CD4-positive, alpha-beta T cell treated with Interleukin-21 for 1 hour (primary cell): ENCODE data around the gene ZNF574.
"Not testable (repeated sequence)": the region's sequence is repeated elsewhere in the genome, so short reads cannot be mapped to it uniquely, and the experiment has no call there.

Experiments used
- DNase-seq: peaks from one replicate; pipeline ENCODE4 v3.0.0-alpha.2; 2020

The ZNF574 gene

GRCh38 chr19:42075616-42076379 is at the start of gene ZNF574:
TSS of gene ZNF574 (plus strand) at chr19:42076166. CDS start at chr19:42078607, 2,441 bp downstream.
- peak; percentile 99 for DNase-seq

- DNase-seq = no peak
These were observed 47.4 kb upstream of the ZNF574 start for GRCh38 chr19:42028304-42029216.

- no peak for DNase-seq
These were observed 45.1 kb upstream of the ZNF574 start for GRCh38 chr19:42030645-42031440.

- DNase-seq = no peak
These were observed 43.5 kb upstream of the ZNF574 start for GRCh38 chr19:42032431-42032830.

GRCh38 chr19:42033413-42033812 is 42.6 kb upstream of the ZNF574 start:
- DNase-seq = no peak

GRCh38 chr19:42034640-42035391 is 41.1 kb upstream of the ZNF574 start:
- peak; percentile 68 for DNase-seq

- no peak for DNase-seq
These were observed 38.3 kb upstream of the ZNF574 start for GRCh38 chr19:42037649-42038048.

GRCh38 chr19:42038666-42039065 is 37.3 kb upstream of the ZNF574 start:
- DNase-seq = no peak

- DNase-seq = no peak
These were observed 35.9 kb upstream of the ZNF574 start for GRCh38 chr19:42040031-42040430.

GRCh38 chr19:42040491-42040890 is 35.5 kb upstream of the ZNF574 start:
- not testable (repeated sequence) for DNase-seq

GRCh38 chr19:42042455-42043170 is 33.4 kb upstream of the ZNF574 start:
- DNase-seq = no peak

- no peak for DNase-seq
These were observed 30.4 kb upstream of the ZNF574 start for GRCh38 chr19:42045575-42045974.

- peak; percentile 11 for DNase-seq
These were observed 27.0 kb upstream of the ZNF574 start for GRCh38 chr19:42048992-42049391.

- DNase-seq = no peak
These were observed 24.5 kb upstream of the ZNF574 start for GRCh38 chr19:42051166-42052115.

GRCh38 chr19:42052241-42052863 is 23.6 kb upstream of the ZNF574 start:
- DNase-seq = no peak

- no peak for DNase-seq
These were observed 22.7 kb upstream of the ZNF574 start for GRCh38 chr19:42053037-42053935.

GRCh38 chr19:42054205-42054604 is 21.8 kb upstream of the ZNF574 start:
- DNase-seq = no peak

GRCh38 chr19:42057846-42058245 is 18.1 kb upstream of the ZNF574 start:
- DNase-seq = no peak

GRCh38 chr19:42059196-42059595 is 16.8 kb upstream of the ZNF574 start:
- DNase-seq = no peak
